Measurements from ENCODE around the gene CD2AP.
"Not testable (repeated sequence)": the region's sequence is repeated elsewhere in the genome, so short reads cannot be mapped to it uniquely, and the experiment has no call there.

CD2AP gene

GRCh38 chr6:47464052-47464451 lies 13.5 kb upstream of the CD2AP start:
- DNase-seq, result no peak

- no peak for DNase-seq
Observed at GRCh38 chr6:47465117-47465516, 12.5 kb upstream of the CD2AP start.

- no peak for DNase-seq
Observed at GRCh38 chr6:47471911-47472310, 5.7 kb upstream of the CD2AP start.

- no peak for DNase-seq
Observed at GRCh38 chr6:47473791-47474346, 3.7 kb upstream of the CD2AP start.

- no peak for DNase-seq
Observed at GRCh38 chr6:47475319-47475816, 2.2 kb upstream of the CD2AP start.

GRCh38 chr6:47476781-47477496 lies 650 bp upstream of the CD2AP start:
- DNase-seq, result no peak

GRCh38 chr6:47478233-47479139 lies 897 bp downstream of the CD2AP start:
- no peak for DNase-seq

GRCh38 chr6:47479140-47479508 lies 1.5 kb downstream of the CD2AP start:
- no peak for DNase-seq

- no peak for DNase-seq
Observed at GRCh38 chr6:47479874-47480273, 2.3 kb downstream of the CD2AP start.

- DNase-seq, result not testable (repeated sequence)
Observed at GRCh38 chr6:47481213-47481612, 3.6 kb downstream of the CD2AP start.

GRCh38 chr6:47481806-47482205 lies 4.2 kb downstream of the CD2AP start:
- no peak for DNase-seq

GRCh38 chr6:47483516-47483852 lies 5.9 kb downstream of the CD2AP start:
- no peak for DNase-seq

- DNase-seq, result no peak
Observed at GRCh38 chr6:47483853-47484546, 6.4 kb downstream of the CD2AP start.

- DNase-seq, result no peak
Observed at GRCh38 chr6:47484616-47485015, 7.0 kb downstream of the CD2AP start.

GRCh38 chr6:47485083-47485482 lies 7.5 kb downstream of the CD2AP start:
- no peak for DNase-seq

- no peak for DNase-seq
Observed at GRCh38 chr6:47485491-47486135, 8.0 kb downstream of the CD2AP start.

GRCh38 chr6:47489995-47490394 lies 12.4 kb downstream of the CD2AP start:
- DNase-seq, result no peak

- DNase-seq, result no peak
Observed at GRCh38 chr6:47490676-47491075, 13.1 kb downstream of the CD2AP start.

GRCh38 chr6:47492355-47492754 lies 14.8 kb downstream of the CD2AP start:
- DNase-seq, result no peak

GRCh38 chr6:47495207-47495606 lies 17.6 kb downstream of the CD2AP start:
- DNase-seq, result no peak

GRCh38 chr6:47495954-47496545 lies 18.5 kb downstream of the CD2AP start:
- no peak for DNase-seq

- no peak for DNase-seq
Observed at GRCh38 chr6:47496935-47497579, 19.5 kb downstream of the CD2AP start.

Data from activated effector memory CD4-positive, alpha-beta T cell treated with anti-CD3 and anti-CD28 coated beads, Interleukin-2, amount 50 U/mL, for 16 hours (primary cell).